H1 (cell line): ENCODE results near the gene PIM1.
"Not testable (repeated sequence)": the region's sequence is repeated elsewhere in the genome, so short reads cannot be mapped to it uniquely, and the experiment has no call there.

ENCODE experiments used
- POLR2A ChIP-seq, 2 experiments: IDR thresholded peaks; 1 replicate in 1 of 2; 2 replicates in 1 of 2; pipeline ENCODE4 v1.6.1; 2011; ENCODE audit warnings: low read depth in 2 of 2, low read length in 2 of 2, mild to moderate bottlenecking in 2 of 2; ENCODE audit errors: control extremely low read depth in 1 of 2
- POLR2AphosphoS5 ChIP-seq: IDR thresholded peaks from 2 replicates; pipeline ENCODE4 v1.6.1; 2011; ENCODE audit warnings: low read depth, low read length
- RNF2 ChIP-seq: fragments of 200-900, 300-1000 bp; sonication (generic); IDR thresholded peaks from 2 replicates; pipeline ENCODE4 v1.7.1; 2016; ENCODE audit warnings: borderline replicate concordance, low read depth, mild to moderate bottlenecking, antibody characterized with exemption, low read length; ENCODE audit not compliant: poor library complexity, severe bottlenecking; ENCODE audit errors: missing control alignments
- SIN3A ChIP-seq, 2 experiments: IDR thresholded peaks in 1 of 2; conservative IDR thresholded peaks in 1 of 2; 2 replicates each; pipeline ENCODE4 v1.6.1; 2011 to 2012; ENCODE audit warnings: low read length in 2 of 2, improper control_type of control experiment in 1 of 2, low read depth in 1 of 2, mild to moderate bottlenecking in 1 of 2
- SP2 ChIP-seq: IDR thresholded peaks from 2 replicates; pipeline ENCODE4 v1.6.1; 2012; ENCODE audit warnings: mild to moderate bottlenecking, low read length, inconsistent platforms
- TCF12 ChIP-seq: IDR thresholded peaks from 2 replicates; pipeline ENCODE4 v1.6.1; 2011; ENCODE audit warnings: low read depth, mild to moderate bottlenecking, low read length
- TF ChIP-seq, protein P1 (sequence below), 3 experiments: IDR thresholded peaks; 1 replicate in 2 of 3; 2 replicates in 1 of 3; pipeline versions ENCODE4 v1.5.1 to v1.6.1; 2011; ENCODE audit warnings: low read length in 3 of 3, mild to moderate bottlenecking in 3 of 3, inconsistent platforms in 2 of 3, low read depth in 1 of 3, moderate library complexity in 1 of 3; ENCODE audit not compliant: insufficient read depth in 1 of 3; ENCODE audit errors: control extremely low read depth in 1 of 3

DNA sequence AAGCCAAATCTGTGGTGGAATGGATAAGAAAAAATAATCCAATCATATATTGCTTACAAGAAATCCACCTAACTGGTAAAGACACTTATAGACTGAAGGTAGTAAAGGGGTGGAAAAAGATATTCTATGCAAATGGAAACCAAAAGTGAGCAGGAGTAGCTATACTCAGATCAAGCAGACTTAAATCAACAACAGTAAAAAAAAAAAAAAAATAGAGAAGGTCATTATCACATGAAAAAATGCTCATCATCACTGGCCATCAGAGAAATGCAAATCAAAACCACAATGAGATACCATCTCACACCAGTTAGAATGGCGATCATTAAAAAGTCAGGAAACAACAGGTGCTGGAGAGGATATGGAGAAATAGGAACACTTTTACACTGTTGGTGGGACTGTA lies 24.9 kb downstream of the PIM1 start:
- not testable (repeated sequence) for TF ChIP-seq SP2; SIN3A (conservative IDR thresholded peaks at IDR 0.05 in 1 of 2, IDR thresholded peaks at IDR 0.05 in 1 of 2; ENCODE audit: low read depth in 1 of 2, low read length in 2 of 2); TCF12; POLR2A (IDR thresholded peaks at IDR 0.05; ENCODE audit: control extremely low read depth in 1 of 2, low read depth in 2 of 2, low read length in 2 of 2); POLR2AphosphoS5; RNF2
- TF ChIP-seq, protein P1, sequence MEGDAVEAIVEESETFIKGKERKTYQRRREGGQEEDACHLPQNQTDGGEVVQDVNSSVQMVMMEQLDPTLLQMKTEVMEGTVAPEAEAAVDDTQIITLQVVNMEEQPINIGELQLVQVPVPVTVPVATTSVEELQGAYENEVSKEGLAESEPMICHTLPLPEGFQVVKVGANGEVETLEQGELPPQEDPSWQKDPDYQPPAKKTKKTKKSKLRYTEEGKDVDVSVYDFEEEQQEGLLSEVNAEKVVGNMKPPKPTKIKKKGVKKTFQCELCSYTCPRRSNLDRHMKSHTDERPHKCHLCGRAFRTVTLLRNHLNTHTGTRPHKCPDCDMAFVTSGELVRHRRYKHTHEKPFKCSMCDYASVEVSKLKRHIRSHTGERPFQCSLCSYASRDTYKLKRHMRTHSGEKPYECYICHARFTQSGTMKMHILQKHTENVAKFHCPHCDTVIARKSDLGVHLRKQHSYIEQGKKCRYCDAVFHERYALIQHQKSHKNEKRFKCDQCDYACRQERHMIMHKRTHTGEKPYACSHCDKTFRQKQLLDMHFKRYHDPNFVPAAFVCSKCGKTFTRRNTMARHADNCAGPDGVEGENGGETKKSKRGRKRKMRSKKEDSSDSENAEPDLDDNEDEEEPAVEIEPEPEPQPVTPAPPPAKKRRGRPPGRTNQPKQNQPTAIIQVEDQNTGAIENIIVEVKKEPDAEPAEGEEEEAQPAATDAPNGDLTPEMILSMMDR (IDR thresholded peaks at IDR 0.05; ENCODE audit: control extremely low read depth in 1 of 3, insufficient read depth in 1 of 3, low read depth in 1 of 3, low read length in 3 of 3): not testable (repeated sequence)
